ENCODE measurements around the gene DCLK2. TPM values are rescaled to one million over a fixed set of nuclear protein-coding genes. Genes with fewer than 3 reads are reported as not detected.
"Not testable (repeated sequence)": the region's sequence is repeated elsewhere in the genome, so short reads cannot be mapped to it uniquely, and the experiment has no call there.

DCLK2 gene
- total RNA-seq, 1 donor = 4.0 TPM

GRCh38 chr4:150145090-150145945 lies 67.1 kb downstream of the DCLK2 start:
- DNase-seq (ENCODE audit: low read depth in 2 of 3, low spot score in 2 of 3) = no peak

GRCh38 chr4:150145946-150146340 lies 67.7 kb downstream of the DCLK2 start:
- no peak for DNase-seq (ENCODE audit: low read depth in 2 of 3, low spot score in 2 of 3)

DNA sequence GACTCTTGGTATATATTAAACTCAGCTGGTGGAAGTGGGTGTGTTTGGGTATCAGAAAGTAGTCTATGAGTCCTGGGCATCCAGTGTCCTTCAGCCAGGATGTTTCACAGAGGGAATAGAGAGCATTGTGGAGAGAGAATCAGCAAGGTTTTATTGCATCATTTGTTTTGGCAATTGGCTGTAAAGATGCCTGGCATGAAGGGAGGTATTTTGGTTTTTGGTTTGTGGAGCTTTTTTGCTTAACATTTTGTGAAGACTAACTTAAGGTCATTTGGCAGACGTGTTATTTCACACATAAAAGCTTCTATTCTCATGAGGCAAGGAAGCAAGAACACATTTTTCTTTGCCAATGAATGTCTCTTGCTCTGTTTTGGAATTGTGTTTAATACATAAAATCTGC lies 71.1 kb downstream of the DCLK2 start:
- DNase-seq (ENCODE audit: low read depth in 2 of 3, low spot score in 2 of 3) = no peak

DNA sequence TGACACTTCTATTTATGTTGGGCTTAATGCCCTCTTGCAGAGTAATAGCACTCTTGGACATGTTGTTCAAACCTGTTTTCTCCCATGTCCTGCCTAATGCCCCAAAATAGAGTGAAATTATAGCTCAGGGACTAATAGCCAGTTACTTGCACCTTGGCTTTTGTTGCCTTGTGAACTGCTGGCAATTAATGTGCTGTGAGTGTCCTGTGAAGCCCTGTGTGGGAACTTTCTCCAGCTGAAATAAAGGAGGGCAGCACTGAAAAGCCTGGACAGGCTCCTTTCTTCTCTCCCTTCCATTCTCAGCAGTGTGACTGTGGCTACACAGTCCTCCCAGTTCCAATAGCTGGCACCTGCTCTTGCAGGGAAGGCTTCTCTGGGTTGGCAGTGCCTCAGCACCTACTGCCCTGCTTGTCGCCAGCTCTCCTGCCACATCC lies 72.4 kb downstream of the DCLK2 start:
- no peak for DNase-seq (ENCODE audit: low read depth in 2 of 3, low spot score in 2 of 3)

DNA sequence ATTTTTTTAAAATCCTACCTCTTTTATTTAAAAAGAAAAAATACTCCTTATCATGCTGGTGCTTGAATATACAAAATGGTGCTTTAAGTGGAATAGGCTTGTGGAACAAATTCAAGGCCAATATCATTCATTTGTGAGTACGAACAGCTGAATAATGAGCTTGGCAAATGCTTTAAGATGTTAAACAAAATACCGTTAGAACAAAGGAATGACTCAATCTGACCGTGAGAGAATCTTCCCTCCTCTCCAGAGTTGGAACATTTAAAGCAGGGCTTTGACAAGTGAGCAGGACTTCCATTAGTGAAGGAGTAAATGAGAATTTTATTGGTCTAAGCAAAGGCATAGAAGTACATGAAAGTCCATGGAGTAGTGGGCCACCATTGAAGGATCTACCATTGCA lies 74.5 kb downstream of the DCLK2 start:
- no peak for DNase-seq (ENCODE audit: low read depth in 2 of 3, low spot score in 2 of 3)

DNA sequence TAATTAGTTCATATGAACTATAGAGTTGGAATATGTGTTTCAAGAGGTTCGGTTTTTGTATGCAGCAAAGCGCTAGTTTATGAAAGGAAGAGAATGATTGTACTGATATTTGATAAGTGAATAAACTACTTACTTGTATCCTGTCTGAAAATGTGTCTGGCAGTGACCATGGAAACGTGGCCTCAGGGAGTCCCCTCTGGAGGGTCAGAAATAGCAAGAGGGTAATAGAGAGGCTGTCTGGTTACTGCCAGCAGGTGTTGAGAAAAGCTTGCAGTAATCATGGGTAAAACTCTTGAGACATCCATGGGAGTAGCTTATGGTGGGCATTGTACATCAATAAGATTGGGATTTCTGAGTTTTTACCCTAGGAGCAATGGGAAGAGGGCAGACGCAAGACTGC lies 77.1 kb downstream of the DCLK2 start:
- no peak for DNase-seq (ENCODE audit: low read depth in 2 of 3, low spot score in 2 of 3)

DNA sequence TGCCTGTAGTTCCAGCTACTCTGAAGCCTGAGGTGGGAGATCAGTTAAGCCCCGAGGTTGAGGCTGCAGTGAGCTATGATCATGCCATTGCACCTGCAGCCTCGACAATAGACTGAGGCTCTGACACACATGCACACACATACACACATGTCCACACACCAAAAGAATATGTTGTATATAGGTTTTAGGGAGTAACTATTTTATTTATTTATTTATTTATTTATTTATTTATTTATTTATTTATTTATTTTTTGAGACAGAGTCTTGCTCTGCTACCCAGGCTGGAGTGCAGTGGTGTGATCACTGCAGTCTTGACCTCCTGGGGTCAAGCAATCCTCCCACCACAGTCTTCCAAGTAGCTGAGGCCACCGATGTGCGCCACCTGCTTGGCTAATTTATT lies 78.3 kb downstream of the DCLK2 start:
- DNase-seq (ENCODE audit: low read depth in 2 of 3, low spot score in 2 of 3) = no peak

- DNase-seq (ENCODE audit: low read depth in 2 of 3, low spot score in 2 of 3) = no peak
Observed at GRCh38 chr4:150158041-150158440, 79.8 kb downstream of the DCLK2 start.

- DNase-seq (ENCODE audit: low read depth in 2 of 3, low spot score in 2 of 3) = no peak
Observed at GRCh38 chr4:150160473-150160872, 82.2 kb downstream of the DCLK2 start.

GRCh38 chr4:150161109-150161508 lies 82.9 kb downstream of the DCLK2 start:
- no peak for DNase-seq (ENCODE audit: low read depth in 2 of 3, low spot score in 2 of 3)

DNA sequence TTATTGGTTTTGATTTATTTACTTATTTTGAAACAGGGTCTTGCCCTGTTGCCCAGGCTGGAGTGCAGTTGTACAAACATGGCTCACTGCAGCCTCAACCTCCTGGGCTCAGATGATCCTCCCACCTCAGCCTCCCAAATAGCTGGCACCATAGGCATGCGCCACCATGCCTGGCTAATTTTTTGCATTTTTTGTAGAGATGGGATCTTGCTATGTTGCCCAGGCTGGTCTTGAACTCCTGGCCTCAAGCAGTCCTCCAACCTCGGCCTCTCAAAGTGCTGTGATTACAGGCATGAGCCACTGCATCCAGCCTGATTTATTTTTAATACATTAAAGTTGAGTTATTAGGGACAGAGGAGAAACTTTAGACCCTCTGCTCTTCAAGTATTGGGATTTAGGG lies 83.8 kb downstream of the DCLK2 start:
- DNase-seq (ENCODE audit: low read depth in 2 of 3, low spot score in 2 of 3) = not testable (repeated sequence)

GRCh38 chr4:150164055-150164454 lies 85.8 kb downstream of the DCLK2 start:
- DNase-seq (ENCODE audit: low read depth in 2 of 3, low spot score in 2 of 3) = no peak

DNA sequence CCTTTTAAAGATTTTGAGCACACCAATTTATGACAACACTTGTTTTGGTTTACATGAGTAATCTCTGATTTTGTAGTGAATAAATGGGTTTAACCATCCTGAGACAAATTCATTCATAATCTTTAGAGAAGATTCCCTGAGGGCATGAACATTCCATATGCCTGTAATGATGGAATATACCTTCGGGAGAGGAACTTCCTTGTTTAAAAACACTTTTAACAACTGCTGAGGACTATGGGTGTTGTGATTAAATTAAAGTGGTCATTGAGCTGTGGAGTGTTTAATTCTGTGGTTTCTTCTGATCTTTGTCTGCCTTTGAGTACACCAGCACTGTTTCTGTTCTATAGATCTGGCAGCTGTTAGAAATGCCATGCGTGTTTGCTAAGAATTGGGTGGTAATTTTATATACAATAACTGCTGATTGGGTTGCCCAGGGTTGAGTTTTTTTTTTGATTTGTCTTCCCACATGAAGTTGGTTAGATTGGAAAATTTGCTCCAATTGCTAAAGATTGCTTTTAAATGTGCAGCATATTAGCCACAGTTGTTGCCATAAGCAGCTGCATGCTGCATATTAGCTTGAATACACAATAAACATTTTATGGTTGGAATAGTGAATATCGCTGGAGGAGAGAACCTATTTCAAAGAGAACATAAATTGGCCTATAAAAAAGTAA lies 86.8 kb downstream of the DCLK2 start:
- DNase-seq (ENCODE audit: low read depth in 2 of 3, low spot score in 2 of 3) = no peak

GRCh38 chr4:150167054-150167453 lies 88.8 kb downstream of the DCLK2 start:
- no peak for DNase-seq (ENCODE audit: low read depth in 2 of 3, low spot score in 2 of 3)

DNA sequence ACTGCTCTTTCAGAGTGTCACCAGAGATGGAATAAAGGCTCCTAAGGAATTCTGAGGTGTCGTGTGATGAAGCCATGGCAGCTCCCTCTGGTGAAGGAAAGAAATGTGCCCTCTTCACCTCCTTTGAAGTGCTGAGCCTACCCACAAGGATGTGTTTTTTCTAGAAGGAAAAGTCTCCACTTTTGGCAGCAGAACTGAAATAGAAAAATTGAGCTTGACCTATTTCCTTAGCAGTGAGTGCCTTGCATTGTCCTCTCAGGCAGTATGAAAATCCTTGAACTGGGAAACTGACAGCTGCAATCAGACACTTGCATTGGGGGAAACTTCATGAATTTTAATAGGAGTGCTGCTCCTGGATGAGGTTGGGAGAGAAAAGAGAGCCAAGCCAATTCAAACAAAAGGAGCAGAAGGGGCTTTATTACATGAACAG lies 95.2 kb downstream of the DCLK2 start:
- DNase-seq (ENCODE audit: low read depth in 2 of 3, low spot score in 2 of 3) = no peak

GRCh38 chr4:150173982-150174398 lies 95.7 kb downstream of the DCLK2 start:
- DNase-seq (ENCODE audit: low read depth in 2 of 3, low spot score in 2 of 3) = peak in 1 of 3 donors; percentile 4

- DNase-seq (ENCODE audit: low read depth in 2 of 3, low spot score in 2 of 3) = no peak
Observed at GRCh38 chr4:150176547-150176946, 98.3 kb downstream of the DCLK2 start.

DNA sequence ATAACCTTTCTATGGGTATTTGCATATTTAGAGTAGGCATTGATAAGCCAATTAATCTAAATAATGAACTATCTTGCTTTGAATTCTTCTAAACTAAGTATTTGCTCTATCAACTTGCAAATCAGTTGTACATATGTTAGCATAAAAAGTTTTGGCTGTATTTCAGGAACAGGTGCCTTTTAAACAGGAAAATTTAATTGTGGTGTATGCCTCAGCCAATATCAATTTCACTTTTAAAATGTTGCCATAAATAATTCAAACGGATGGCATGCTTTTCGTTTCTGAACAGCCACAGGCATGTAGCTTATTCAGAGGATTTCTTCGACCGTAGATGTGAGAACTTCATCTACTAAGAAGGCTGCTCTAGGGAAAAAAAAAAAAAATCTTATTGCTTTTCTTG lies 99.9 kb downstream of the DCLK2 start:
- DNase-seq (ENCODE audit: low read depth in 2 of 3, low spot score in 2 of 3) = no peak

- DNase-seq (ENCODE audit: low read depth in 2 of 3, low spot score in 2 of 3) = peak in 2 of 3 donors; percentile 3 to 29
Observed at GRCh38 chr4:150181536-150181935, 103.3 kb downstream of the DCLK2 start.

GRCh38 chr4:150182794-150183193 lies 104.5 kb downstream of the DCLK2 start:
- no peak for DNase-seq (ENCODE audit: low read depth in 2 of 3, low spot score in 2 of 3)

DNA sequence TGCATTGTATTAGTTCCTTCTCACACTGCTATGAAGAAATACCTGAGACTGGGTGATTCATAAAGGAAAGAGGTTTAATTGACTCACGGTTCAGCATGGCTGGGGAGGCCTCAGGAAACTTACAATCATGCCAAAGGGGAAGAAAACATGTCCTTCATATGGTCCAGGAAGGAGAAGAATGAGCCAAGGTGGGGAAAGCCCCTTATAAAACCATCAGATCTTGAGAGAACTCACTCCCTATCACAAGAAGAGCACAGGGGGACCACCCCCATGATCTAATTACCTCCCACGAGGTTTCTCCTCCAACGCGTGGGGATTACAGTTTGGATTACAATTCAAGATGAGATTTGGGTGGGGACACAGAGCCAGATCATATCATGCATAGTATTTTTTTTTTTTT lies 106.8 kb downstream of the DCLK2 start:
- DNase-seq (ENCODE audit: low read depth in 2 of 3, low spot score in 2 of 3) = not testable (repeated sequence)

DNA sequence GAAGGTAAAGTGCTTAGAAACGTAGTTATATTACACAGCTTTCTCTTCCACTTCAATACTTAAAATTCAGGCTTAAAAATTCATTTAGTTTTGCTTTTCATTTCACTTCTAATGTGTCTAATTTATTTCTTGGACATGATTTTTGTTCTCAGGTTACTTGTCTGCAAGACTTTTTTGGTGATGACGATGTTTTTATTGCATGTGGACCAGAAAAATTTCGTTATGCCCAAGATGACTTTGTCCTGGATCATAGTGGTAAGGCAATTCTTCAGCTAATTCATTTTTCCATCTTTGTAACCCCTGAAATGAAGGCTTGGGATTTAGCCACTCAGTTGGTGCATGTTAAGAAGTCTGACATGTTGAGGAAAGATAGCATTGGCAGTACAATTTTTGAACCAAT lies 114.7 kb downstream of the DCLK2 start:
- DNase-seq (ENCODE audit: low read depth in 2 of 3, low spot score in 2 of 3) = no peak

Data from hematopoietic multipotent progenitor cell (in vitro differentiated cells).